GM12878 (cell line): Measurements from ENCODE around the gene SCAMP4.
"Not testable (repeated sequence)": the region's sequence is repeated elsewhere in the genome, so short reads cannot be mapped to it uniquely, and the experiment has no call there.

Experiments used
- CEBPB ChIP-seq, 2 experiments: fragments of 150-350 bp in 1 of 2; IDR thresholded peaks; 2 replicates each; pipeline ENCODE4 v1.6.1; 2012 to 2014; ENCODE audit warnings: low read depth in 2 of 2, low read length in 2 of 2, borderline replicate concordance in 1 of 2, inconsistent platforms in 1 of 2
- MYC ChIP-seq: IDR thresholded peaks from 2 replicates; pipeline ENCODE4 v1.6.1; 2011; ENCODE audit warnings: mild to moderate bottlenecking, low read length, moderate library complexity, inconsistent platforms; ENCODE audit not compliant: insufficient read depth, insufficient replicate concordance, insufficient read length, severe bottlenecking
- TF ChIP-seq, protein P1 (sequence below): IDR thresholded peaks from 2 replicates; pipeline ENCODE4 v1.6.1; 2011; ENCODE audit warnings: mild to moderate bottlenecking, low read depth, low read length, moderate library complexity; ENCODE audit not compliant: insufficient replicate concordance

DNA sequence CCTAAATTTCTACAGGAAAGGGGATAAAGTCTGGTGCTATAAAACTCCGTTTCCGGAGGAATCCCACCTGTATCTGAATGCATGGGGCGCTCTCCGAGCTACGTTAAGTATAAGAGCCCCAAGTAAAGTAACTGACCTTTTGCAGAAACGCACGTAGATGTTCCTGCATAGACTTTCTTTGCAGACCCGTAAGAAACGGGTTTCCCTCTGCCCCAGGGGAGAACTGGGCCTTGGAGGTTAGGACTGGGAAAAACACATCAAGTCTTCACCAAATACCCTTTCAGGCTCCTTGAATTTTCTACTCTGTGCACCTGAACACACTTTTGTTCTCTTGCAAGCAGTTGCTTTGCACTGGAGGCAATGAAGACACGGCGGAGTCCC, 29.9 kb upstream of the SCAMP4 start:
- TF ChIP-seq, protein P1, sequence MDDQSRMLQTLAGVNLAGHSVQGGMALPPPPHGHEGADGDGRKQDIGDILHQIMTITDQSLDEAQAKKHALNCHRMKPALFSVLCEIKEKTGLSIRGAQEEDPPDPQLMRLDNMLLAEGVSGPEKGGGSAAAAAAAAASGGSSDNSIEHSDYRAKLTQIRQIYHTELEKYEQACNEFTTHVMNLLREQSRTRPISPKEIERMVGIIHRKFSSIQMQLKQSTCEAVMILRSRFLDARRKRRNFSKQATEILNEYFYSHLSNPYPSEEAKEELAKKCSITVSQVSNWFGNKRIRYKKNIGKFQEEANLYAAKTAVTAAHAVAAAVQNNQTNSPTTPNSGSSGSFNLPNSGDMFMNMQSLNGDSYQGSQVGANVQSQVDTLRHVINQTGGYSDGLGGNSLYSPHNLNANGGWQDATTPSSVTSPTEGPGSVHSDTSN, result not testable (repeated sequence)
- not testable (repeated sequence) for TF ChIP-seq CEBPB (IDR thresholded peaks at IDR 0.05; ENCODE audit: borderline replicate concordance in 1 of 2, low read depth in 2 of 2, low read length in 2 of 2); MYC
